Kidney tubule cell (primary cell): Measurements from ENCODE around the gene MICAL3.

Experiments
- DNase-seq: peaks from one replicate; pipeline ENCODE4 v3.0.0-alpha.2; 2018; ENCODE audit warnings: low spot score

The MICAL3 gene

DNA sequence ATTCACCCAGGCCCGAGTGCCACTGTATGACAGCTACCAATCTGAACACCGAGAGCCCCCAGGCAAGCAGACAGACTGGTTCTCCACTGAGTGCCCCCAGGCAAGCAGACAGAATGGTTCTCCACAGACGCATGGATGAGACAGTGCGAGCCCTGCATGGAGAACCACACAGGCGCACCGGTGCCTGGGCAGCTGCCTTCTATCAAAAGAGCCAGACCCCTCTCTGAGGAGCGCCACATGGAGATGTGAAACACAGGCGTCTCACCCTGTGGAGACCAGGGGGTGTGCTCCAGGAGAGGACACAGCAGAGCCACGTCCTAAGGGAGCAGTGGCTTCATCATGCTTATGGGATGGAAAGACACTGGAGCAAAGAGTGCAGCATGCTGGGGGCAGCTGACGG lies 155.6 kb downstream of the MICAL3 start:
- DNase-seq, result no peak

DNA sequence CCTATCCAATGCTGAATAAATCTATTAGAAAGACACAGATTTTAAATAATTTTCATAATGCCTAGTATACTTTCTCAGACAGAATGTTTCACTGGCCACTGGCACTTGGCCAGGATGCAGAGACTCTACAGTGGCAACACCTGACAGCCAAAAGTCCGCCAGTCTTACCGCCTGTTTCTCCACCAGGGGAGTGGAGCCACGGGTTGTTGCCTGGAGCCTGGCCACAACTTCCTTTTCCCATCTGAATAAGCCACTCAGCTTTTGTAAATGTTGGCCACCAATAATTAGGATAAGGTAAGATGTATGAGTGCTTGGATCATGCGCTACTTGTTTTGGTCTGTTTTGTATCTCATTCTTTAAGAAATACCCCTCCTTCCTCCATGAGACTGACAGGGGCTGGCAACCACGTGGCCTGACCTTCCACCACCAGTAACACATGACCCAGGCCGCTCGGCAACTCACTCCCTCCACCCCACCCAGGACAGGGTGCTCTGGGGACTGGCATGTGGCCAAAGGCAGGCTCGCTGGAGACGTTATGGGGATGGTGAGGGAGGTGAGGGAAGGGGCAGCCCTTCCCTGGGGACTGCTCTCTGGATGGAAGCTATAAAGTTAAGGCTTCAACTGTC lies 157.1 kb downstream of the MICAL3 start:
- no peak for DNase-seq

DNA sequence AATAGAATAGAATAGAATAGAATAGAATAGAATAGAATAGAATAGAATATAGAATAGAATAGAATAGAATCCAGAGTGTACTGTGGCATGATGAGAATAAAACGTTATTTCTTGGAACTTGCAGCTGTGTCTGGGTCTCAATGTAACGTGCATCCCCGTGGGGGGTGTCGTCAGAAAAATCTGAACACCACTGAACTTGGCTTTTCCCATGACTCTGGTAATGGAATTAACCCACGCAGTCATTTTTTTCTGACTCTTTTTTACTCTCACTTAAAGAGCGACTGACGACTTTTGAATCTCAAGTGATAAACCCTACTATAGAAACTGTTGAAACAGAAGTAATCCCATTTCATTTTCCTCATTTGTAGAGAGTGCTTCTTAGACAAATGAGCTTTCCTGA lies 157.7 kb downstream of the MICAL3 start:
- DNase-seq, result no peak

DNA sequence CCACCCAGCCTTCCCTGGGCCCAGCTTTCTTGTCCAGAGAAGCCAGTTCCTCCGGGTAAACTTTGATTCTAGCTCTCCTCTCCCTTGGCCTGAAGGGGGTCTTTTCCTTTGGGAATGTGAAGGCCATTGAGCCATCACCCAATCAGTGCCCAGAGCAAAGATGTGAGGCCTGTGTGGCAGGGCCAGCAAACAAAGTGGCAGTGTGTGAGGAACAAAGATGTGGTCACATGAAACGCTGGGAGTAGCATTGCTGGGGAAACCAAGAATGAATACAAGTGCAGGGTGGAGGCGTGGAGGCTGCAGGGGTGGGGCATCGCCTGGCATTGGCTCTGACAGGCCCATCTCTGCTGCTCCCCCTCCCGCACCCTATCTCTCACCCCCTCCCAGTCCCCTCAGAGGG lies 158.2 kb downstream of the MICAL3 start:
- DNase-seq, result no peak

DNA sequence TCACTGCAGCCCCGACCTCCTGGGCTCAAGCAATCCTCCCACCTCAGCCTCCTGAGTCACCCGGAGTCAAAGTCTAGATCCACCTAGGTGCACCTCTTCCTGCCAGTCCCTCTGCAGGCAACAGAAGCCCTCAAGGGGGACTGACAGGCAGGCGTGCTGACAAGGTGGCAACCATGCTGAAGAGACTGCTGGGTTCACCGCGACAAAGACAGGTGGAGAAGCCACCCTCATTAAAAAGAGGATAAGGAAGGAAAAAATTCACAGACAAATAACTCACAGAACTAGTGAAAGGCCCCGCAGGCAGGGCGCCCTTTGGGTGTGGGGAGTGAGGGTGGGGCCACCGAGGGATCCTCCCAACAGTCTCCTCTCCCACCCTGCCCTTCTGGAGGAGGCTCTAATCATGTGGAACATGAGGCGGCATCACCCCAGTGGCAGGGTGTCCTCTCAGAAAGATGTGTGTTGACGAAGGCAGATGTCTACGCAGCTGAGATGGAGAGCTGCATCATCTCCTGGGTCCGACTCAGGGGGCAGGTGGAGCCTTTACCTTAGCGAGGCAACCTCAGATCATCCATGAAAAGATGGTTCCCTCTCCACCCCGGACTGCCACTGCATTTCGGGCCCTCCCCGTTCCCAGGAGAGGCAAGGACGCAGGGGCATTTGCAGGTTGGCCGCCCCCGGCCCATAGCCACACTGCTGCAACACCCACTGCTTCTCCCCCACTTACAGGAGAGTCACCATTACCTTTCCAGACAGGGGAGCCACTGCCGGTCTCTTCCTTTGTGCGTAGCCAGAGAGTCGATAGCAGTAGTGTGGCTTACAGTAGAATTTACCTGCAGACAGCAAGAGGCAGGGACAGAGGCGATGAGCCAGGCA lies 158.9 kb downstream of the MICAL3 start:
- peak; percentile 17 for DNase-seq

DNA sequence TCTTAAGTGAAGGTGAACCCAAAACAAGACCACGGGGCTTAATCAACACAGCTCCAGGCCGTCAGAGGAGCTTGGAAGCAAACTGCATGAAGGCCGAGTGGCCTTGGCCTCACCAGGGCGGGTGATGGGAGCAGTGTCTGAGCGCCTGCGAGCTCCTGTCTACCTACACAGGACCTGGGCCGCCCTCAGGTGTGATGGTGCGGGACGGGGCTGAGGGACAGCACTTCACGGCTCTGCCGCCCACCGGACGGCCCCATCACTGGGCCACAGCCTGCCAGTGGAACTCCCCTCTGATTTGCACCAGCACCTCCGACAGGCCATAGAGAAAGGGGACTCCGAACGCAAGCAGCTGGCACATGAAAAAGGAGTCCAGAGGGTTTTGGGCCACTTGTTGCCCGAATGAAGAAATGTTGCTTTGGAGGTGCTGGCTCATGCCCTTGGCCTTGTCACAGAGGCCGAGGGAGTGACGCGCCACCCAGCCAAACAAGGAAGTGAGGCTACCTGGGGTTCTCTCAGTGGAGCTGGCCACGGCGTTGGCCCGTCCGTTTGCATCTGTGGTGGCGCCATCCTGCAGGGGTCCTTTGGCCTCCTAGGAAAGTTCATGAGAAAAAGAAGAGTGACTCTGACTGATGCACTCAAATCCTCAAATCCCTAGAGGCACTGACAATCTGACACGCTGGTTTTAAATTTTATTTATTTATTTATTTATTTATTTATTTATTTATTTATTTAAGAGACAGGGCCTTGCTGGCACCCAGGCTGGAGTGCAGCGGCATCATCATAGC lies 159.8 kb downstream of the MICAL3 start:
- DNase-seq, result no peak

DNA sequence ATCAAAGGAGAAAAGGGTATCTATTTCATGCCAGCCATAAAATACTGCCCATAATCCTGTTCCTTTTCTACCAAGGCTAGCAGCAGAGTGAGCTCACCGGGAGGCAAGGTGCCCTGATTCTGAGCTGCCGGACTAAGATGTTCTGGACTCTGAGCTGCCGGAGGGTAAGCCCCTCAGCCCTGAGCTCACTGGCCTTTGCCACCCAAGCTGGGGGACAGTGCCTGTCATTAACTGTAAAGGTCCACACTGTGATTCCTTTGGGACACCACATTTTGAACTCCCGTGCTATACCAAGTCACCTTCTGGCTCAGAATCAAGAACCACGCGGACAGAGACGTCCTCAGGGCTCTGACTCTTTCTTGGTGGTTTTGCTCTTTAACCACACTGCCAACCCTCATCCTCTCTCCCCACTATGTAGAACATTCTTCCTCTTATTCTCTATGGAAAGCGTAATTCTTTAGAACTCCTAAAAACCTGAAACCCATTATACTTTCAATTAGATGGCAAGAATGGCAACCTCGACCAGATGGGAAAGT lies 161.6 kb downstream of the MICAL3 start:
- DNase-seq, result no peak

DNA sequence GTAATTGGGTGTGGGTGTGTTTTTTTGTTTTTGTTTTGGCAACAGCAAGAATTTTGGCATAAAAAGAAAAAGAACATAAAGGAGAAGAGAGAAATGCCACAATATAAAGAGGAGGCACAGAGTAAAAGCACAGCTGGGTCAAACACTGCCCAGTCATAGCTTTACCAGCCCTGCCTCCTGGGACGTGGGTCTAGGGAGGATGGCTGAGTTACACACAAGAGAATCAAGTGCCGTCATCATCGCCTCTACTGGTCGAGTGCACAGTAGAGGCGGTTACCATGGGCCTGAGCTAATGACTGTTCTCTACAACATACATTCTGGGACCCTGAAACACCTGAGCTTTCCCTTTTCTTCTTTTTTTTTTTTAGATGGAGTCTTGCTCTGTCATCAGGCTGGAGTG lies 162.5 kb downstream of the MICAL3 start:
- DNase-seq, result no peak

DNA sequence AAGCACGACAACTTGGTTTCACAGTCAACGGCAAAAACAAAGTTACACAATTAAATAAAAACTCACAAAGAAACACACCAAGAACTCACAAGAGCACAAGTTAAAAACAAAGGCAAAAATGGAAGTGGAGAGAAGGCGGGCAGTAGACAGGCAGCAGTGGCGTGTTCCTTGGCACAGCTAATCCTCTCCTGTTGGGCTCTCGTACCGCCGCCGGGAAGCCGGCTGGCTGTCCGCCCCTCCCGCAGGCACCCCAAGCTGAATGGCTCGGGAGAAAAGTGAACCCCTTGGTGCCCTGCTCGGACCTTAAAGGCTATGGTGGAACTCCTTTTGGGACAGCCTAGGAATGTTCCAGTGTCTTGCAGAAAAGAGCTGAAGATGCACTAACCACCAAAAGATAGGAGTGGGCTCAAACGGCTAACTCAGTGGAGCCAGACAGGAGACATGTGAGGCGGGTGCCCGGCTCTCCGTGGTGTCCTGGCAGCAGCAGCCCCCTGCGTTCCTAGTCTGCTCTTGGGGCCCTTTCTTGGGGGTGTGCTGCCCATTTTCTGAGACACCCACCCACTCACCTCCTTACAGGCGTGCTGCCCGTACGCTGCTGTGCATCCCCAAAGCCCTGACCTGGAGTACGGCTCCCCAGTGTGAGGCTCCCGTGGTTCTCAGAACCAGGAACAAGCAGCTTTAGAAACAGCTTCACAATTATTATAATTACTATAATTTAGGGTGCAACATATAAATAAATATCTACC lies 164.0 kb downstream of the MICAL3 start:
- DNase-seq, result no peak

DNA sequence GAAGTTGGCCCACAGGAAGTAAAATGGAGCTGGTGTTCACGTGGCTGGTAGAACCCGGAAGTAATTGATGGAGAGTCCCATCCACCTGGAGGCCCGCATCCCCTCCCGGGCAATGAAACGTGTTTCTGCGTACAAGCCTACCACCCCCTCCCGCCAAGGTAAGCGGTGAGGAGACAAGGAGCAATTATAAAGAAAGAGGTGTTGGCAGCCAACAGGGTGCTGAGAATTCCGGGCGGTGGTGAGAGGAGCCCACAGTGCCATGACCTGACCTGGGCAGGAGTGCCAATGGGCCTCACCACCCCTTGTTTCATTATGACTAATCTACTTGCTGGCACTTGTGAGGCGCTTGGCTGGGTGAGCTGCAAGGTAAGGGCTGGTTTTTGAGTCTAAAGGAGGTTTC lies 166.3 kb downstream of the MICAL3 start:
- DNase-seq, result no peak

DNA sequence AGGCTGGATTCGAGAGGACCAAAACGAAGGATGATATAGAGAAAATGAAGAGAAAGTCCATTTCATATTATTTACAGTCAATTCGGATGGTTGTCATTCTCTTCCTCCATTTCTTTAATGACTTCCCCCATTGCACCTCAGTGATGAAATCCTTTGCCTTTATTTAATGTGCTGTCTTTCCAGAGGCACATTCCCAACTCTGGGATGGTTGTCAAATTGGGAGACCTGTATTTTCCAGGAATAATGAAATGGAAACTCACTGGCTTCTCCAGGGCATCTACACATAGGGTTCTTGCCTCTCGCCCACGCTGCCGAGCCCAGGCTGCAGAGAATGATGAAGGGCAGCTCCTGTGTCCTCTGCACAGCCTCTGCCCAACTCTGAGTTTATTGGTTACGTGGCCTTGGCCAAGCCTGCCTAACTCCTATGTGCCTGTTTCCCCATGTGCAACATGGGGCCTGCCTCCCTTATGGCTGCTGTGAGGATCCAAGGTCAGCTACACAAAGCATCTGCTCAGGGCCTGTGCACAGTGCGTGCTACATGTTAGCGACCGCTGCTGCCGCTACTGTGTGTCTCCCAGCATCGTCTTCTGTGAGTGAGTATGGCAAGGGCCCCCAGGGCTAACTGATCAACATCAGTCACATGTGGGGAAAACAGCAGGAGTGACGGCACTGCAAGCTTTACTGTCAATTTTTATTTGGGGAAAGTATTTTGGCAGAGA lies 168.6 kb downstream of the MICAL3 start:
- no peak for DNase-seq

DNA sequence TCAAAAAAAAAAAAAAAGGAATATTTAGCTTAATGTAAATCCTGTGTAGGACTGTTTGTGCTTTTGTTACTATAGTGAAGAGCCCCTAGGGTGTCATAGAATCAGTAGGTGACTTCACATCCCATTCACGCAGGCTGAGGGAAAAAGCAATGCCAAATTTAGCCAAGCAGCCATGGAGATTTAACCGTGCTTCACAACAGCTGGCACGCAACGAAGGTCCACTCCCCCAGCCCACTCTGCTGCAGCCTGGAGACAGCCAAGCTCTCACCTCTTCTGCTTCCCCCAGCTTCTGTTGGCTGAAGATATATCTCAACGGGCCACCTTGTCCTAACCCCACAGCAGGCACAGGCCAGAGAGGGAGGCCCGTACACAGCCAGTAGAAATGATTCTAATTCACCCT lies 171.3 kb downstream of the MICAL3 start:
- DNase-seq, result no peak

DNA sequence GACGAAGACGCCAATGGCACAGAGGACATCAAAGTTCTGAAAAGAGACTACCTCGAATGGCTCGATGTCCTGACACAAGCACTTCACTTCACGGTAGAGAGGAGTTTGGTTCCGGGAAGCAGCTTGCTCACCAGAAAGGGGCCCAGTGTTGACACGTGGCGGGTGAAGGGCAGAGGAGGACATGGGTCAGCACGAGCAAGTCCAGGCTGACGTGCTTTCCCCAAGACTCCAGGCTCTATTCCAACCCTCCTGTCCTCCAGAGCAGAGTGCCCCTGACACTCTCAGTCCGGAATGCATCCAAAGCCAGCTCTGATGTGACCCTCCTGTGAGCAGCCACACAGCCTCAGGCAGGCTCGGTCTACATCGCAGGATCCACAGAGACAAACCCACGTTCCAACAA lies 172.6 kb downstream of the MICAL3 start:
- no peak for DNase-seq

DNA sequence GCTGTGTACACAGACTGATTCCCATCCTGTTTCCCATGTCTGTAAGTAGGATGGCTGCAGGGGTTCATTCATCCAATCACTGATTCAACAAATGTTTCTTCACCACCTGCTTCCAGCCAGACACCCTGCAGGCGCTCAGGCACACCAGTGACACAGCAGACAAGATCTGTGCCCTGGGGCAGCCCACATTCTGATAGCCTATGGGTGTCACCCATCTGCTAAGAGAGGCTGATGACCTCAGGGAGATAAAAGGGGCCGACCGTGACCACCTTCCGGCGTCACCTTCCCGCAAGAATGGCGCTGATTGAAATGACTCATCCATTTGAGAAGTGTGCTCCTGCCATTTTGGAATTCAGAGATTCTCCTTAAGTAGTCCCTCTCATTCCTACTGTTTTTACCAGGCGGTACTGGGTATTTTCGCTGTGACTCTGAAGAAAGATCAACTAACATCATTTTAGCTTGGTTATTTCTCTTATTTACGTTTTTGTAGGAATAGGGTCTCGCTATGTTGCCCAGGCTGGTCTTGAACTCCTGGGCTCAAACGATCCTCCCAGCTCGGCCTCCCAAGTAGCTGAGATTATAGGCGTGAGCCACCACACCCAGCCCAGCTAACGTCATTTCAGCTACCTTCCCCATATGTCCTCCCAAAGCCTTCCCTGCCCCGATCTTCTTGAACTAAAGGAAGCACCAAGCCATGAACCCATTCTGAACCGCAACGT lies 176.8 kb downstream of the MICAL3 start:
- peak; percentile 63 for DNase-seq

DNA sequence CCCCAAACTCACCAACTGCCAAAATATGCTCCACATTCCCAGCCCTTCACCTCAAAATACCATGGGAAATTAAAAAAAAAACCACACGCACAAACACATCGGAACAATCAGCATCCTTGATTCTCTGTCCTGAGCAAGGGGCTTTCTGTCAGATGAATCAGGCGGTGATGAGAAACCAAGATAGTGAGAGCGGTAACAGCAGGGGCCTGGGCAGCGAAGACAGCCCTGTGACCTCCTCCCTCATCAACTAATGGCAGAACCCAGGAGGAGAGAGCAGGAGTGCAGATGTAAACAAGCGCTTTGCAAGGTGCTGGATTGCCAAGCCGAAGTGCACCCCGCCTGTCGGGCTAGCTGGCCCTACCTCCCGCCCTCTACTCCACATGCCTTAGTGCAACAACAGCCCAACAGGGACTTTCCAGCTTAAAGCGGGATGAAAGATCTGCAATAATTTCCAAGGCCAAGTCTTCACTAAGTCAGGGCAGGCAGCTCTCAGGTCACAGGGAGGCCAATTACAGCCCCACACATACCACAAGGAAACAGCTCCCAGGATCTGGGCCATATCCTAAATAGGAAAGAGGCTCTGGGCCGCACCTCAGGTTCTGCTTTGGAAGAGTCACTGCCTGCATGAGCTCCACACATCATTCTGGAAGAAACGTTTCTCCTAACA lies 177.9 kb downstream of the MICAL3 start:
- DNase-seq, result no peak

DNA sequence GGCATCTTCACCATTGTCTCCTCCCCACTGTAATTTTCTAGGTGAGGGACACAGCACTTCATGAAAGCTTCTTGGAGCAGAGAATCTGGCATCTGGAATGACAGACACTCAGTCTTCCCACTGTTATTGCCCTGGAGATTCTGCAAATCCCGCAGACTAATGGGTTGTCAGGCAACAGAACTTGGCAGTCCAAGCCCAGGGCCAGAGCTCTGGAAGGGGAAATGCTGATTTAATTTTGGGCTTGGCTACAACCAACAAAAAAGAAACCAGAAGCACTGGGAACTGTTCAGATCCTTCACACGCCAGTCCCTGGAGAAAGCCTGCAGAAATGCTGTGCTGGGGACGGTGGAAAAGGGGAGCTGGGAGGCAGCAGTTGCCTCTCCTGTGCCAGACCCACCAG lies 178.6 kb downstream of the MICAL3 start:
- no peak for DNase-seq

DNA sequence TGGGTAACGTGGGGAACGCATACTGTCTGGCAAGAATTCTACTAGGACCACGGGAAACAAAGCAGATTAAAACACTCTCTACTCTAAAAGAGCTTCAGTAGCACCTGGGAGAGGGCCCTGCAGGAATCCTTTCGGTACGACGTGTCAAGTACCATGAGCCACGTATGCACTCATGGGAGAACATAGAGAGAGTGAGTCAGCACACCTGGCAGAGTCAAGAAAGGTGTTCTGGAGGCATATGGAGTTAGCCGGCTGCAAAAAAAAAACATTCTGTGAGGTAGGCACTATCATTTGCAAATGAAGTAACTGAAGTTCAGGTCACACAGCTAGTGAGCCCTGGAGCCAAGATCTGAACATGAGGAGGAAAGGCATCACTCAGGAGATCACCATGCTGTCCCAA lies 179.0 kb downstream of the MICAL3 start:
- peak; percentile 72 for DNase-seq

DNA sequence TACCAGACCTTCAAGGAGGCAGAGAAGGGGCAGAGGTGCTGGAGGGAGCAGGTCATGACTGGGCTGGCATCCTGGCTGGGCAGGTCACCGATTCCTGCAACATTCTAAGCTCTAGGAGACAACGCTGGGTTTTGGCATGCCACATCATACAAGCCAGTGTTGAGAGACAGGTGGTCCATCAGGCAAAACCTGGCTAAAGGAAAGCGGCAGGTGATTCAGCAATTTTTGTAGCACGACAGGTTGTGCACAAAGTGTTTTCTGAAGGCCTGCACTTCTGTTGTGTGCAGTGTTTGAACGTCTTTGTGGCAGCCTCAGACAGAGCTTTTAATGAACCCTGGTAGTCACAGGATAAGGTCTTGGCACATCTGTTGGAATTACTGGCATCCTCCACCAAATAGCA lies 180.2 kb downstream of the MICAL3 start:
- no peak for DNase-seq

DNA sequence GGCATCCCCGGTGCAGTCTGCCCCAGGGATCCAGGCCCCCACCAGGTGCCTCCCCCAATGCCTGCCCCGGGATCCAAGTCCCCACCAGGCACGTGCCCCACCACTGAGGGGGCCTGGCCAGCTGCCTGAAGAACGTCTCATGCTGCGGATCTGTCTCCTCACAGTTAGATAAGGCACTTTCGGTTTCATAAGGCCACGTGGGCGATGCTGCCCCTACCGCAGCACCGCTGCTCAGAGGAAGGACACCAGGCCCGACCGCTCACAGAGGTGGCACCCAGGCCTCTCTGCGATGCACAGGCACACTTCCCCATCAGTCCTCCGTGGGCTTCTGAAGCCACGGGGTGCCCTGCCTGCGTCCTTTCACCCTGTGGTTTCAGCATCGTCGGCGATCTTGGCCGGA lies 182.0 kb downstream of the MICAL3 start:
- peak; percentile 58 for DNase-seq

DNA sequence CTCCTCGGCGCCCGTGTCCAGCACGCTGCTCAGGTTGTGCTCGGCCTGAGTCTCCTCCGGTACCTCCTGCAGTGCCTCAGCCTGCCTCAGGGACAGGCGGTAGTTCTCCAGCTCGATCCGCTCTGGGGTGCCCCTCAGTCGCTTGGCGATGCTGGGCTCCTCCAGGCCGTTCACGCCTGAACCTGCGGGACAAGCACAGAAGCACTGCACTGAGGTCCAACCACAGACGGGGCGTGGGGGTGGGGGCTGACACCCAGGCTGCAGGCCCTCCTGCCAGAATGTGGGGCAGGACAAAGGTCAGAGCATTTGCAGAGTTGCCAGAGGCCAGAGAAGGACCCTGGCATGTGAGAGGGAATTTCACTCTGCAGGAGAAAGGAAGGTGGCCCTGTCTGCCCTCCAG lies 182.5 kb downstream of the MICAL3 start:
- no peak for DNase-seq
